H1 (cell line): ENCODE results near the gene ARMH1. TPM values are rescaled to one million over a fixed set of nuclear protein-coding genes. Genes with fewer than 3 reads are reported as not detected.

Experiments used
- CTCF ChIA-PET: fragments of 300-600 bp; sonication (Branson Sonifier 250); formaldehyde crosslinking; loops from one replicate; lab custom pipeline; 2021; ENCODE audit not compliant: partially characterized antibody; lab: Charles Lee
- POLR2A ChIA-PET: fragments of 300-600 bp; sonication (Branson Sonifier 250); formaldehyde crosslinking; loops from one replicate; lab custom pipeline; 2021; ENCODE audit warnings: inconsistent platforms; ENCODE audit not compliant: partially characterized antibody; lab: Charles Lee
- DNase-seq, 2 experiments: peaks; one replicate each; pipeline versions ENCODE4 v3.0.0 to v3.0.0-alpha.2; 2010 to 2022; ENCODE audit warnings: low spot score in 2 of 2, low read depth in 1 of 2, mixed read lengths in 1 of 2
- FAIRE-seq: peaks from 2 replicates; lab custom pipeline; 2011; peaks lifted over from hg19 to GRCh38; lab: Jason Lieb, UNC
- H2AFZ ChIP-seq: 2 replicates; pipeline ENCODE4 v1.8.1; 2012; ENCODE audit warnings: low read length, inconsistent platforms
- H2AK5ac ChIP-seq: 2 replicates; pipeline ENCODE4 v1.6.1; 2013; ENCODE audit warnings: low read depth, low read length
- H2BK120ac ChIP-seq: replicated peaks from 2 replicates; pipeline ENCODE3; 2013; ENCODE audit warnings: low read depth, low read length, inconsistent platforms
- H2BK12ac ChIP-seq: 2 replicates; pipeline ENCODE4 v1.6.1; 2013; ENCODE audit warnings: low read depth, low read length
- H2BK15ac ChIP-seq: 2 replicates; pipeline ENCODE4 v1.6.1; 2013; ENCODE audit warnings: low read length
- H2BK20ac ChIP-seq: 2 replicates; pipeline ENCODE4 v1.6.1; 2013; ENCODE audit warnings: low read length
- H2BK5ac ChIP-seq: 2 replicates; pipeline ENCODE4 v1.6.1; 2013; ENCODE audit warnings: low read depth, low read length
- H3K14ac ChIP-seq: 2 replicates; pipeline ENCODE4 v1.6.1; 2013; ENCODE audit warnings: inconsistent platforms; ENCODE audit not compliant: insufficient read length
- H3K18ac ChIP-seq: 2 replicates; pipeline ENCODE4 v1.6.1; 2013; ENCODE audit warnings: low read length; ENCODE audit errors: extremely low read depth
- H3K23ac ChIP-seq: 2 replicates; pipeline ENCODE4 v1.6.1; 2013; ENCODE audit warnings: inconsistent platforms; ENCODE audit not compliant: insufficient read length
- H3K23me2 ChIP-seq: 2 replicates; pipeline ENCODE4 v1.6.1; 2013; ENCODE audit warnings: low read depth, low read length
- H3K27ac ChIP-seq: 2 replicates; pipeline ENCODE4 v1.6.1; 2011; ENCODE audit warnings: low read depth, low read length, inconsistent platforms
- H3K27me3 ChIP-seq, 4 experiments: replicated peaks in 1 of 4; 1 replicate in 1 of 4; 2 replicates in 3 of 4; pipeline versions ENCODE4 v1.6.1 to v1.8.1; 2011 to 2013; ENCODE audit warnings: low read length in 3 of 4, mild to moderate bottlenecking in 3 of 4, inconsistent platforms in 2 of 4, mixed read lengths in 2 of 4, moderate library complexity in 1 of 4; ENCODE audit not compliant: control insufficient read depth in 3 of 4, insufficient read depth in 3 of 4; ENCODE audit errors: extremely low read depth in 1 of 4
- H3K36me3 ChIP-seq, 4 experiments: 2 replicates each; pipeline versions ENCODE4 v1.6.1 to v1.8.1; 2011 to 2013; ENCODE audit warnings: mild to moderate bottlenecking in 4 of 4, low read length in 3 of 4, moderate library complexity in 2 of 4, control low read depth in 1 of 4, inconsistent platforms in 1 of 4; ENCODE audit not compliant: insufficient read depth in 4 of 4, control insufficient read depth in 2 of 4
- H3K4ac ChIP-seq: replicated peaks from 2 replicates; pipeline ENCODE3; 2013; ENCODE audit warnings: low read length, low read depth, mixed read lengths, inconsistent platforms; ENCODE audit not compliant: insufficient read length
- H3K4me1 ChIP-seq, 4 experiments: replicated peaks in 1 of 4; 1 replicate in 1 of 4; 2 replicates in 3 of 4; pipeline versions ENCODE4 v1.6.1 to v1.8.1; 2011 to 2013; ENCODE audit warnings: low read length in 3 of 4, inconsistent platforms in 2 of 4, mixed read lengths in 1 of 4; ENCODE audit not compliant: insufficient read depth in 4 of 4, control insufficient read depth in 3 of 4
- H3K4me2 ChIP-seq, 2 experiments: 2 replicates each; pipeline versions ENCODE4 v1.6.1 to v1.8.1; 2011 to 2013; ENCODE audit warnings: low read depth in 2 of 2, low read length in 2 of 2, control low read depth in 1 of 2, inconsistent platforms in 1 of 2, mild to moderate bottlenecking in 1 of 2; ENCODE audit not compliant: insufficient read depth in 1 of 2
- H3K4me3 ChIP-seq, 4 experiments: fragments of 200-600, 300-600 bp in 1 of 4; sonication (generic), shearing (Covaris generic), sonication (Bioruptor Twin) in 1 of 4; 2 replicates each; pipeline versions ENCODE4 v1.5.1 to v1.8.1; 2011 to 2016; ENCODE audit warnings: low read length in 4 of 4, low read depth in 3 of 4, control low read depth in 2 of 4, inconsistent platforms in 2 of 4, mild to moderate bottlenecking in 2 of 4, mixed read lengths in 1 of 4, moderate library complexity in 1 of 4; ENCODE audit not compliant: insufficient read depth in 2 of 4; ENCODE audit errors: extremely low read depth in 1 of 4
- H3K56ac ChIP-seq: replicated peaks from 2 replicates; pipeline ENCODE3; 2013; ENCODE audit warnings: low read depth, mild to moderate bottlenecking, mixed read lengths, low read length, inconsistent platforms; ENCODE audit not compliant: insufficient read length
- H3K79me1 ChIP-seq: 2 replicates; pipeline ENCODE4 v1.6.1; 2013; ENCODE audit warnings: low read depth, low read length, control low read depth
- H3K79me2 ChIP-seq, 2 experiments: 2 replicates each; pipeline versions ENCODE4 v1.6.1 to v1.8.1; 2012 to 2013; ENCODE audit warnings: low read length in 2 of 2, mild to moderate bottlenecking in 2 of 2, inconsistent platforms in 1 of 2; ENCODE audit not compliant: insufficient read depth in 2 of 2, control insufficient read depth in 1 of 2
- H3K9ac ChIP-seq, 4 experiments: replicated peaks in 1 of 4; 1 replicate in 1 of 4; 2 replicates in 3 of 4; pipeline versions ENCODE4 v1.6.1 to v1.8.1; 2011 to 2013; ENCODE audit warnings: low read depth in 3 of 4, low read length in 3 of 4, control low read depth in 2 of 4, mild to moderate bottlenecking in 2 of 4, moderate library complexity in 2 of 4, inconsistent platforms in 1 of 4; ENCODE audit errors: extremely low read depth in 1 of 4
- H3K9me3 ChIP-seq, 2 experiments: 2 replicates each; pipeline versions ENCODE4 v1.6.1 to v1.8.1; 2012 to 2013; ENCODE audit warnings: mild to moderate bottlenecking in 2 of 2, moderate library complexity in 2 of 2, control low read depth in 1 of 2, inconsistent platforms in 1 of 2, low read depth in 1 of 2, low read length in 1 of 2, mixed read lengths in 1 of 2; ENCODE audit not compliant: insufficient read depth in 2 of 2
- H4K20me1 ChIP-seq, 2 experiments: replicated peaks in 1 of 2; 2 replicates each; pipeline versions ENCODE3 to v1.8.1; 2011 to 2013; ENCODE audit warnings: inconsistent platforms in 2 of 2, low read length in 2 of 2, mild to moderate bottlenecking in 1 of 2; ENCODE audit not compliant: insufficient read depth in 2 of 2, control insufficient read depth in 1 of 2
- H4K5ac ChIP-seq: 2 replicates; pipeline ENCODE4 v1.6.1; 2013; ENCODE audit warnings: low read length, low read depth, mixed read lengths, inconsistent platforms; ENCODE audit not compliant: insufficient read length
- H4K8ac ChIP-seq: 2 replicates; pipeline ENCODE4 v1.8.0; 2013; ENCODE audit warnings: mild to moderate bottlenecking, moderate library complexity, low read length, inconsistent platforms; ENCODE audit not compliant: insufficient read depth; ENCODE audit errors: extremely low read depth
- H4K91ac ChIP-seq: replicated peaks from 2 replicates; pipeline ENCODE3; 2013; ENCODE audit warnings: low read length, mixed read lengths, inconsistent platforms; ENCODE audit not compliant: insufficient read length
- JUN ChIP-seq: IDR thresholded peaks from 2 replicates; pipeline ENCODE4 v1.6.1; 2011; ENCODE audit warnings: low read depth, mild to moderate bottlenecking, improper control_type of control experiment, low read length
- ZNF274 ChIP-seq: IDR thresholded peaks from 2 replicates; pipeline ENCODE4 v1.7.0; 2012; ENCODE audit warnings: low read length, borderline replicate concordance; ENCODE audit errors: extremely low read depth
- WGBS, 2 experiments: shearing (Covaris generic) in 1 of 2; methylation state at CpG; one replicate each; pipeline versions ENCODE4 v1.1.6 to v1.1.7; 2013 to 2015; ENCODE audit warnings: low lambda C conversion rate in 2 of 2, mixed read lengths in 2 of 2, inconsistent platforms in 1 of 2, low coverage in 1 of 2, missing lambda C conversion rate in 1 of 2; ENCODE audit not compliant: insufficient replicate concordance in 2 of 2, insufficient coverage in 1 of 2, insufficient read length in 1 of 2; ENCODE audit errors: extremely low coverage in 1 of 2, missing lambda C conversion rate in 1 of 2; 5-methylcytosine and 5-hydroxymethylcytosine counted together
- polyA plus RNA-seq, 7 experiments: library from polyadenylated mRNA; depleted of rRNA in 3 of 7; stranded (reverse) in 5 of 7; unstranded in 2 of 7; fragments of >200 nt in 5 of 7; fragments of 200-250 nt in 2 of 7; gene quantifications; 1 replicate in 5 of 7; 2 replicates in 1 of 7; 4 replicates in 1 of 7; pipeline versions ENCODE4 v1.2.1 to v1.2.3, GENCODE V29; 2011 to 2013; ENCODE audit warnings: missing spikeins in 2 of 7, mixed read lengths in 2 of 7
- total RNA-seq: library from RNA; stranded (reverse); fragmentation: NEBNext Ultra II Directional; extraction: Animal tissue kit (Norgen Biotek cat#: 25700); gene quantifications from 2 replicates; pipeline ENCODE4 v1.2.1, GENCODE V29; 2021

Gene ARMH1
- total and polyA plus RNA-seq, 2 of the 8 experiments (the other 6 are each of a cell fraction or from before 2014, with no cell fraction given) = 0.82 to 0.85 TPM

DNA sequence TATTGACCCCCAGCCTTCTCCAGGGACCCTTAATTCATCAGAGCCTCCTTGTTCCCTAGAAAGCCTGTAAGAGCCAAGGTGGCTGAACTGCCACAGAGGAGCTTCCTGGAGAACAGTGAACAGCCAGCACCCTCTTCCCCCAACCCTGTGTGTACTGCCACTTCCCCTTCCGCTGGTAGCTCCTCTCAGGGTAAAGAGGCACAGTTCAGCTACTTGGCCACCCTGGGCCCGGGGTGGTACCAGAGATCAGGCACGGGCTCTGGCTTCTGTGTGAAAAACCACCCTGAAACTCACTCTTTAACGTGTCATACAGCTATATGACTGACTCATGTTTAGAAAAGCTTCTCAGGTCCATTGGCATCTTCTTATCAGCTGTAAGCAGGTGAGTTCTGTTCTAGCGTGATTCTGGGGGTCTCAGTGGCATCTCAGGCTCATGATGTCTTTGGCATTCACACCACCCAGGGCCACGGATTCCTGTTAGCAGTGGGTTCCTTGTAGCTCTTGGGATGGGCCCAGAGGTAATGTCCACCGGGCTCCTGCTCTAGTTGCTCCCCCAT lies 22.4 kb downstream of the ARMH1 start:
- Histone ChIP-seq H4K8ac (no peak overlapping the region), H3K79me2 (no peaks in the 10 kb centered on the region), H2BK5ac (no peak overlapping the region), H2AFZ (no peak overlapping the region), H3K56ac (no peak overlapping the region), H3K14ac (no peak overlapping the region), H3K23ac (no peak overlapping the region), H3K23me2 (no peaks in the 10 kb centered on the region), H3K27ac (no peak overlapping the region), H2BK120ac (no peak overlapping the region), H3K4me3 (no peak overlapping the region), H2BK12ac (no peak overlapping the region), H3K4ac (no peak overlapping the region), H3K4me2 (no peak overlapping the region), H4K20me1 (no peaks in the 10 kb centered on the region), H3K27me3 (no peaks in the 10 kb centered on the region), H3K79me1 (no peaks in the 10 kb centered on the region), H2BK20ac (no peak overlapping the region), H3K18ac (no peak overlapping the region), H3K4me1 (no peaks in the 10 kb centered on the region), H3K9ac (no peak overlapping the region), H3K9me3 (no peaks in the 10 kb centered on the region), H4K5ac (no peak overlapping the region), H2AK5ac (0 out of 2 replicates have a peak overlapping the region, but pooled peaks have one; percentile 26), H3K36me3 (no peaks in the 10 kb centered on the region), H2BK15ac (no peak overlapping the region), H4K91ac (no peak overlapping the region)
- CTCF ChIA-PET = interaction anchor here (0.8 to 2.2 kb wide), 6 partner anchors 10 to 34 kb away, joined by 3 to 15 read pairs (median 5); no protein-coding TSS in a partner anchor
- no peak for TF ChIP-seq JUN
- no peak for TF ChIP-seq ZNF274
- 82% methylated on average over 7 of the region's 7 CpGs; no CpG with 5 or more reads in 1 of the 2 experiments for WGBS, 2 experiments
- POLR2A ChIA-PET = interaction anchor here (0.8 to 2.3 kb wide), 5 partner anchors 9 to 122 kb away, joined by 4 to 12 read pairs (median 4); no protein-coding TSS in a partner anchor
- DNase-seq (no peak), FAIRE-seq (no peak)
